ENCODE measurements around the gene INPP5D. TPM values are rescaled to one million over a fixed set of nuclear protein-coding genes. Genes with fewer than 3 reads are reported as not detected.

Gene INPP5D
- total and polyA plus RNA-seq, 2 donors (not counting 1 experiment from before 2014, with no cell fraction given): 152 to 444 TPM

DNA sequence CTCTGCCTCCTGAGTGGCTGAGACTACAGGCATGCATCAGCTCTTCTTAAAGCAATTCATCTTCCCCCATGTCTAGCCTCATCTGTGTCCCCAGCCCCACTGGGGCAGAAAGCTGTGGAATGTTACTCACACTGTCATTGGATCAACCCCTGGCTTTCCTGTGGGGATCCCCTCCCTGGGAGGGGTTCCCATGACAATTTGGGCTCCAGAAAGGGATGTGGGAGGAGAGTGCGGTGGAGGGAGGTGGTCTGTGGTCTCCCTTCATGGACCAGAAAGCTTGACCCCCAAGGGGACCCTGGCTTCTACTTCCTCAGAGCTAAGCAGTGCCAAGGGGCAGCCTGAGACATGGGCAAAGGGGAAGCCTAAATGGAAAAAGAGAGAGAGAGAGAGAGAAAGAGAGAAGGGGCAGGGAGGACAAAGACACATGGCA is 48.4 kb upstream of the INPP5D start:
- Histone ChIP-seq H3K4me1 (ENCODE audit: control insufficient read depth in 2 of 2, insufficient read depth in 2 of 2, low read length in 2 of 2) (peaks cover 7 to 11% of the 10 kb centered on the region in 2 donors), H3K9ac (ENCODE audit: low read length) (no peak overlapping the region), H4K20me1 (ENCODE audit: control insufficient read depth, insufficient read depth, low read length, poor library complexity, severe bottlenecking) (no peaks in the 10 kb centered on the region), H3K27ac (ENCODE audit: low read length in 2 of 2) (no peak overlapping the region), H3K79me2 (ENCODE audit: control insufficient read depth, insufficient read depth, low read length) (no peaks in the 10 kb centered on the region), H3K4me3 (ENCODE audit: control extremely low read depth in 1 of 5, extremely low read depth in 1 of 5, insufficient read depth in 1 of 5, low read depth in 2 of 5, low read length in 4 of 5) (no peak overlapping the region), H3K4me2 (replicated peaks; ENCODE audit: low read depth, low read length, poor library complexity, severe bottlenecking) (no peak overlapping the region), H3K27me3 (replicated peaks in 1 of 4; ENCODE audit: control extremely low read depth in 1 of 4, control insufficient read depth in 3 of 4, insufficient read depth in 4 of 4, low read length in 3 of 4) (no peaks in the 10 kb centered on the region), H3K36me3 (replicated peaks in 1 of 2; ENCODE audit: control extremely low read depth in 1 of 2, control insufficient read depth in 1 of 2, extremely low read depth in 1 of 2, insufficient read depth in 2 of 2, low read length in 1 of 2) (no peaks in the 10 kb centered on the region), H2AFZ (ENCODE audit: insufficient read depth, low read depth, low read length, poor library complexity, severe bottlenecking) (no peak overlapping the region), H3K9me3 (ENCODE audit: control extremely low read depth in 1 of 3, control insufficient read depth in 2 of 3, insufficient read depth in 1 of 3, low read length in 2 of 3) (no peaks in the 10 kb centered on the region)
- peaks cover 2% of the 10 kb centered on the region for H3K27me3 Mint-ChIP-seq
- no peak for ATAC-seq (ENCODE audit: low read depth)
- TF ChIP-seq, protein P1, sequence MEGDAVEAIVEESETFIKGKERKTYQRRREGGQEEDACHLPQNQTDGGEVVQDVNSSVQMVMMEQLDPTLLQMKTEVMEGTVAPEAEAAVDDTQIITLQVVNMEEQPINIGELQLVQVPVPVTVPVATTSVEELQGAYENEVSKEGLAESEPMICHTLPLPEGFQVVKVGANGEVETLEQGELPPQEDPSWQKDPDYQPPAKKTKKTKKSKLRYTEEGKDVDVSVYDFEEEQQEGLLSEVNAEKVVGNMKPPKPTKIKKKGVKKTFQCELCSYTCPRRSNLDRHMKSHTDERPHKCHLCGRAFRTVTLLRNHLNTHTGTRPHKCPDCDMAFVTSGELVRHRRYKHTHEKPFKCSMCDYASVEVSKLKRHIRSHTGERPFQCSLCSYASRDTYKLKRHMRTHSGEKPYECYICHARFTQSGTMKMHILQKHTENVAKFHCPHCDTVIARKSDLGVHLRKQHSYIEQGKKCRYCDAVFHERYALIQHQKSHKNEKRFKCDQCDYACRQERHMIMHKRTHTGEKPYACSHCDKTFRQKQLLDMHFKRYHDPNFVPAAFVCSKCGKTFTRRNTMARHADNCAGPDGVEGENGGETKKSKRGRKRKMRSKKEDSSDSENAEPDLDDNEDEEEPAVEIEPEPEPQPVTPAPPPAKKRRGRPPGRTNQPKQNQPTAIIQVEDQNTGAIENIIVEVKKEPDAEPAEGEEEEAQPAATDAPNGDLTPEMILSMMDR (IDR thresholded peaks at IDR 0.05): no peak
- TF ChIP-seq EZH2 (IDR thresholded peaks at IDR 0.05; ENCODE audit: borderline replicate concordance, insufficient read depth, low read depth, low read length, poor library complexity, severe bottlenecking): no peak
- H3K27ac Mint-ChIP-seq: peak overlapping the region; percentile 39
- H3K9me3 Mint-ChIP-seq (ENCODE audit: insufficient read depth): no peaks in the 10 kb centered on the region
- intact Hi-C loops (cut with micrococcal nuclease): no loop called here
- ChIA-PET CTCF (interaction anchor here (1.5 kb wide), 1 partner anchor 17 kb away, joined by 5 read pairs; no protein-coding TSS in a partner anchor), POLR2A (interaction anchor here (0.7 kb wide), 1 partner anchor 84 kb away, joined by 4 read pairs; no protein-coding TSS in a partner anchor)
- 50% methylated on average over 1 of the region's 1 CpG for WGBS (ENCODE audit: insufficient coverage)
- no peak overlapping the region for H3K4me3 Mint-ChIP-seq
- peaks cover 10% of the 10 kb centered on the region for H3K4me1 Mint-ChIP-seq
- DNase-seq: no peak

DNA sequence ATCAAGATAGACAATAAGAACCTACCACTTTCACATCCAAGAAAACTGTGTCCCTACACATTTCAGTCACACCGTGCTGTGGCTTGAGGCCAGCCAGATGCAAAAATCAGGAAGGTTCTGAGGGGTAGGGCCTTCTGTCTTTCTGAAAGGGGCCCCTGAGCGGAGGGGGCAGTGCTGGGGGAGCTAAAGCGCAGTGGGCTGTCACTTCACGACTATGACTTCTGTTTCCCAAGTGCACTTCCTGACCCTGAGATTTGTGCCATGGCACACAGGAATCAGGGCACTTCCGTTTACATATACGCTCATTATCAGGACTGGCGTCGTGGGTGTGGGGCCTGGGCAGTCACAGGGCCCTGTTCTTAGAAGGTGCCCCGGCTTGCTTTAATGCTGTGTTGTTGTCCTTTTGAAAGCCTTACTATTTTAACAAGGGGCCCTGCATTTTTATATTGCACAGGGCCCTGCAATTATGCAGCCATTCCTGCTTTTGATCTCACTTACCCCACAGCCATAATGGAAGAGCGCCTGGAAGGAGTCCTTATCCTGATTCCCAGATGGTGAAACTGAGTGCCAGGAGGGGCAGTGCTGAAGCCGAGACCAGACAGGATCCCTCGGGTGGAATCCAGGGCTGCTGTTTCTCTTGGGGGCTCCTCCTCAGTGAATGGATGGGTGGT is 47.7 kb upstream of the INPP5D start:
- H3K4me3 ChIP-seq (ENCODE audit: control extremely low read depth in 1 of 5, extremely low read depth in 1 of 5, insufficient read depth in 1 of 5, low read depth in 2 of 5, low read length in 4 of 5): no peak overlapping the region
- no peak for TF ChIP-seq EZH2 (IDR thresholded peaks at IDR 0.05; ENCODE audit: borderline replicate concordance, insufficient read depth, low read depth, low read length, poor library complexity, severe bottlenecking)
- TF ChIP-seq, protein P1 (IDR thresholded peaks at IDR 0.05): no peak
- CTCF ChIA-PET: interaction anchor here (1.5 kb wide), 1 partner anchor 17 kb away, joined by 5 read pairs; no protein-coding TSS in a partner anchor
- H3K4me1 ChIP-seq (ENCODE audit: control insufficient read depth in 2 of 2, insufficient read depth in 2 of 2, low read length in 2 of 2): peaks cover 7 to 11% of the 10 kb centered on the region in 2 donors
- POLR2A ChIA-PET: no interaction called here
- Mint-ChIP-seq H3K27me3 (peaks cover 2% of the 10 kb centered on the region), H3K4me3 (no peak overlapping the region), H3K4me1 (peaks cover 10% of the 10 kb centered on the region), H3K27ac (no peak overlapping the region), H3K9me3 (ENCODE audit: insufficient read depth) (peaks cover under 1% of the 10 kb centered on the region)
- DNase-seq (no peak), ATAC-seq (ENCODE audit: low read depth) (no peak)
- H3K79me2 ChIP-seq (ENCODE audit: control insufficient read depth, insufficient read depth, low read length): no peaks in the 10 kb centered on the region
- no peaks in the 10 kb centered on the region for H3K36me3 ChIP-seq (replicated peaks in 1 of 2; ENCODE audit: control extremely low read depth in 1 of 2, control insufficient read depth in 1 of 2, extremely low read depth in 1 of 2, insufficient read depth in 2 of 2, low read length in 1 of 2)
- H3K9me3 ChIP-seq (ENCODE audit: control extremely low read depth in 1 of 3, control insufficient read depth in 2 of 3, insufficient read depth in 1 of 3, low read length in 2 of 3): no peaks in the 10 kb centered on the region
- 58% methylated on average over 9 of the region's 12 CpGs for WGBS (ENCODE audit: insufficient coverage)
- H2AFZ ChIP-seq (ENCODE audit: insufficient read depth, low read depth, low read length, poor library complexity, severe bottlenecking): peak overlapping the region; percentile 38
- intact Hi-C loops (cut with micrococcal nuclease): no loop called here
- no peak overlapping the region for H3K9ac ChIP-seq (ENCODE audit: low read length)
- H4K20me1 ChIP-seq (ENCODE audit: control insufficient read depth, insufficient read depth, low read length, poor library complexity, severe bottlenecking): no peaks in the 10 kb centered on the region
- no peak overlapping the region for H3K4me2 ChIP-seq (replicated peaks; ENCODE audit: low read depth, low read length, poor library complexity, severe bottlenecking)
- no peak overlapping the region for H3K27ac ChIP-seq (ENCODE audit: low read length in 2 of 2)
- H3K27me3 ChIP-seq (replicated peaks in 1 of 4; ENCODE audit: control extremely low read depth in 1 of 4, control insufficient read depth in 3 of 4, insufficient read depth in 4 of 4, low read length in 3 of 4): no peaks in the 10 kb centered on the region
